ENCODE measurements around the gene FTCDNL1. TPM values are rescaled to one million over a fixed set of nuclear protein-coding genes. Genes with fewer than 3 reads are reported as not detected.

FTCDNL1 gene
- polyA plus RNA-seq, 1 of the 3 experiments (the other 2 are of a cell fraction), result not detected

DNA sequence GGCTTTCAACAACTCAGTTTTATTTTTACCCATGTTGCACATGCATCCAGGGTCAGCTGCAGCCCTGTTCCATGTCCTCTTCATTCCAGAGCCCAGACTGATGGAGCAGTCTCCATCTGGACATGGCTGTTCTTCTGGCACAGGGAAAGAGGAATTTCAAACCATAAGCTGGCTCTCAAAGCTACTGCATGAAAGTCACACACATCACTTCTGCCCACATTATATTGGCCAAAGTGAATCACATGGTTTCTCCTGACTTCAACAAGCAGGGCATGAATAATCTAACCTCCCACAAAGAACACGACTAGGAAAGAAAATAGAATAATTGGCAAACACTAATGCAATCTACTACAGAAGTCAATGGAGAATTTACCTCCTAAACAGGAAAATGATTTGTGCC, 94.2 kb downstream of the FTCDNL1 start:
- no peak for DNase-seq
- POLR2A ChIA-PET, result no interaction called here

More for the DNA sequence above, 94.2 kb downstream of the FTCDNL1 start:
- Histone ChIP-seq H2AFZ (ENCODE audit: low read depth) (no peak overlapping the region), H3F3A (replicated peaks; ENCODE audit: insufficient read depth) (no peaks in the 10 kb centered on the region), H4K20me1 (ENCODE audit: insufficient read depth) (no peaks in the 10 kb centered on the region), H3K79me2 (ENCODE audit: insufficient read depth) (no peaks in the 10 kb centered on the region), H3K4me3 (ENCODE audit: low read depth in 2 of 2, low read length in 1 of 2) (no peak overlapping the region), H3K27me3 (ENCODE audit: insufficient read depth) (peaks cover 19% of the 10 kb centered on the region; the same call in 1 of the 2 replicates), H3K9me2 (no peaks in the 10 kb centered on the region), H3K9ac (no peak overlapping the region), H3K4me1 (ENCODE audit: control insufficient read depth in 1 of 2, insufficient read depth in 2 of 2, low read depth in 1 of 2, low read length in 1 of 2) (no peaks in the 10 kb centered on the region), H3K9me3 (no peaks in the 10 kb centered on the region), H3K36me3 (replicated peaks in 1 of 2; ENCODE audit: control insufficient read depth in 1 of 2, insufficient read depth in 2 of 2, low read length in 1 of 2) (no peaks in the 10 kb centered on the region), H3K4me2 (no peak overlapping the region), H3K27ac (ENCODE audit: low read depth in 2 of 2, low read length in 1 of 2) (no peak overlapping the region)
- no peak for TF ChIP-seq YY1 (IDR thresholded peaks at IDR 0.05; ENCODE audit: low read depth)
- TF ChIP-seq RFX5 (IDR thresholded peaks at IDR 0.05; ENCODE audit: low read length), result no peak
- no peak for TF ChIP-seq TCF12 (IDR thresholded peaks at IDR 0.05)
- TF ChIP-seq, protein P1, sequence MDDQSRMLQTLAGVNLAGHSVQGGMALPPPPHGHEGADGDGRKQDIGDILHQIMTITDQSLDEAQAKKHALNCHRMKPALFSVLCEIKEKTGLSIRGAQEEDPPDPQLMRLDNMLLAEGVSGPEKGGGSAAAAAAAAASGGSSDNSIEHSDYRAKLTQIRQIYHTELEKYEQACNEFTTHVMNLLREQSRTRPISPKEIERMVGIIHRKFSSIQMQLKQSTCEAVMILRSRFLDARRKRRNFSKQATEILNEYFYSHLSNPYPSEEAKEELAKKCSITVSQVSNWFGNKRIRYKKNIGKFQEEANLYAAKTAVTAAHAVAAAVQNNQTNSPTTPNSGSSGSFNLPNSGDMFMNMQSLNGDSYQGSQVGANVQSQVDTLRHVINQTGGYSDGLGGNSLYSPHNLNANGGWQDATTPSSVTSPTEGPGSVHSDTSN (IDR thresholded peaks at IDR 0.05), result no peak
- TF ChIP-seq, protein P2, sequence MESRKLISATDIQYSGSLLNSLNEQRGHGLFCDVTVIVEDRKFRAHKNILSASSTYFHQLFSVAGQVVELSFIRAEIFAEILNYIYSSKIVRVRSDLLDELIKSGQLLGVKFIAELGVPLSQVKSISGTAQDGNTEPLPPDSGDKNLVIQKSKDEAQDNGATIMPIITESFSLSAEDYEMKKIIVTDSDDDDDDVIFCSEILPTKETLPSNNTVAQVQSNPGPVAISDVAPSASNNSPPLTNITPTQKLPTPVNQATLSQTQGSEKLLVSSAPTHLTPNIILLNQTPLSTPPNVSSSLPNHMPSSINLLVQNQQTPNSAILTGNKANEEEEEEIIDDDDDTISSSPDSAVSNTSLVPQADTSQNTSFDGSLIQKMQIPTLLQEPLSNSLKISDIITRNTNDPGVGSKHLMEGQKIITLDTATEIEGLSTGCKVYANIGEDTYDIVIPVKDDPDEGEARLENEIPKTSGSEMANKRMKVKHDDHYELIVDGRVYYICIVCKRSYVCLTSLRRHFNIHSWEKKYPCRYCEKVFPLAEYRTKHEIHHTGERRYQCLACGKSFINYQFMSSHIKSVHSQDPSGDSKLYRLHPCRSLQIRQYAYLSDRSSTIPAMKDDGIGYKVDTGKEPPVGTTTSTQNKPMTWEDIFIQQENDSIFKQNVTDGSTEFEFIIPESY (IDR thresholded peaks at IDR 0.05; ENCODE audit: borderline replicate concordance, low read depth), result no peak
- TF ChIP-seq RCOR1 (IDR thresholded peaks at IDR 0.05; ENCODE audit: low read length), result no peak
- no peak for TF ChIP-seq RAD21 (IDR thresholded peaks at IDR 0.05; ENCODE audit: low read length)
- TF ChIP-seq GATA2 (CRISPR knock-in tag; IDR thresholded peaks at IDR 0.05), result no peak
- TF ChIP-seq TEAD4 (IDR thresholded peaks at IDR 0.05; ENCODE audit: borderline replicate concordance, insufficient read depth), result no peak
- TF ChIP-seq, protein P3, sequence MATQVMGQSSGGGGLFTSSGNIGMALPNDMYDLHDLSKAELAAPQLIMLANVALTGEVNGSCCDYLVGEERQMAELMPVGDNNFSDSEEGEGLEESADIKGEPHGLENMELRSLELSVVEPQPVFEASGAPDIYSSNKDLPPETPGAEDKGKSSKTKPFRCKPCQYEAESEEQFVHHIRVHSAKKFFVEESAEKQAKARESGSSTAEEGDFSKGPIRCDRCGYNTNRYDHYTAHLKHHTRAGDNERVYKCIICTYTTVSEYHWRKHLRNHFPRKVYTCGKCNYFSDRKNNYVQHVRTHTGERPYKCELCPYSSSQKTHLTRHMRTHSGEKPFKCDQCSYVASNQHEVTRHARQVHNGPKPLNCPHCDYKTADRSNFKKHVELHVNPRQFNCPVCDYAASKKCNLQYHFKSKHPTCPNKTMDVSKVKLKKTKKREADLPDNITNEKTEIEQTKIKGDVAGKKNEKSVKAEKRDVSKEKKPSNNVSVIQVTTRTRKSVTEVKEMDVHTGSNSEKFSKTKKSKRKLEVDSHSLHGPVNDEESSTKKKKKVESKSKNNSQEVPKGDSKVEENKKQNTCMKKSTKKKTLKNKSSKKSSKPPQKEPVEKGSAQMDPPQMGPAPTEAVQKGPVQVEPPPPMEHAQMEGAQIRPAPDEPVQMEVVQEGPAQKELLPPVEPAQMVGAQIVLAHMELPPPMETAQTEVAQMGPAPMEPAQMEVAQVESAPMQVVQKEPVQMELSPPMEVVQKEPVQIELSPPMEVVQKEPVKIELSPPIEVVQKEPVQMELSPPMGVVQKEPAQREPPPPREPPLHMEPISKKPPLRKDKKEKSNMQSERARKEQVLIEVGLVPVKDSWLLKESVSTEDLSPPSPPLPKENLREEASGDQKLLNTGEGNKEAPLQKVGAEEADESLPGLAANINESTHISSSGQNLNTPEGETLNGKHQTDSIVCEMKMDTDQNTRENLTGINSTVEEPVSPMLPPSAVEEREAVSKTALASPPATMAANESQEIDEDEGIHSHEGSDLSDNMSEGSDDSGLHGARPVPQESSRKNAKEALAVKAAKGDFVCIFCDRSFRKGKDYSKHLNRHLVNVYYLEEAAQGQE (IDR thresholded peaks at IDR 0.05; ENCODE audit: low read depth, low read length), result no peak
- TF ChIP-seq EP300 (IDR thresholded peaks at IDR 0.05; ENCODE audit: borderline replicate concordance in 1 of 2, low read depth in 1 of 2, low read length in 1 of 2), result no peak
- no peak for TF ChIP-seq TAF1 (IDR thresholded peaks at IDR 0.05; ENCODE audit: borderline replicate concordance, low read depth, low read length)
- TF ChIP-seq EZH2phosphoT487 (IDR thresholded peaks at IDR 0.05; ENCODE audit: borderline replicate concordance, low read depth), result no peak
- no peak for TF ChIP-seq FOXJ3 (CRISPR knock-in tag; IDR thresholded peaks at IDR 0.05)
- TF ChIP-seq, protein P4, sequence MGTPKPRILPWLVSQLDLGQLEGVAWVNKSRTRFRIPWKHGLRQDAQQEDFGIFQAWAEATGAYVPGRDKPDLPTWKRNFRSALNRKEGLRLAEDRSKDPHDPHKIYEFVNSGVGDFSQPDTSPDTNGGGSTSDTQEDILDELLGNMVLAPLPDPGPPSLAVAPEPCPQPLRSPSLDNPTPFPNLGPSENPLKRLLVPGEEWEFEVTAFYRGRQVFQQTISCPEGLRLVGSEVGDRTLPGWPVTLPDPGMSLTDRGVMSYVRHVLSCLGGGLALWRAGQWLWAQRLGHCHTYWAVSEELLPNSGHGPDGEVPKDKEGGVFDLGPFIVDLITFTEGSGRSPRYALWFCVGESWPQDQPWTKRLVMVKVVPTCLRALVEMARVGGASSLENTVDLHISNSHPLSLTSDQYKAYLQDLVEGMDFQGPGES (IDR thresholded peaks at IDR 0.05; ENCODE audit: low read depth, low read length), result no peak
- TF ChIP-seq MEF2A (IDR thresholded peaks at IDR 0.05; ENCODE audit: borderline replicate concordance, low read depth), result no peak
- TF ChIP-seq SIN3A (IDR thresholded peaks at IDR 0.05; ENCODE audit: borderline replicate concordance, low read depth, low read length), result no peak
- CTCF ChIA-PET, result interaction anchor here (0.9 to 2.2 kb wide), 3 partner anchors 17 to 104 kb away, joined by 3 to 9 read pairs (median 3); no protein-coding TSS in a partner anchor
- WGBS (ENCODE audit: low lambda C conversion rate), result 0% methylated on average over 1 of the region's 1 CpG

Data from SK-N-SH (cell line).